G401.6 (cell line): ENCODE measurements around the gene SCRN1.

Experiments used
- FAIRE-seq: peaks from 2 replicates; lab custom pipeline; 2012; peaks lifted over from hg19 to GRCh38; lab: Jason Lieb, UNC

The SCRN1 gene

GRCh38 chr7:30003098-30003497, 13.5 kb upstream of the SCRN1 start:
- FAIRE-seq: no peak

- FAIRE-seq: no peak
These were observed 12.4 kb upstream of the SCRN1 start for GRCh38 chr7:30001998-30002397.

DNA sequence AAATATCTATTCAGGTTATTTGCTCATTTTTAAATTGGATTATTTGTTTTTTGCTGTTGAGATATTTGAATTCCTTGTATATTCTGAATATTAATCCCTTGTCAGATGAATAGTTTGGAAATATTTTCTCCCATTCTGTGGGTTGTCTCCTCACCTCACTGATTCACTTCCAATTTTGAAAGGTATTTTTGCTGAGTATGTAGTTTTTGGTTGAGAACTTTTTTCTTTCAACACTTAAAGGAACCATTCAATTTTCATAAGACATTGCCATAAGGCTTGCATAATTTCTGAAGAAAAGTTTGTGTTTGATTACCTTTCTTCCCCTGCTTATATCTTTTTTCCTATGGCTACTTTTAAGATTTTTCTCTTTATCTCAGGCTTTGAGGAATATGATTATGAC, 8.9 kb upstream of the SCRN1 start:
- peak; percentile 67 for FAIRE-seq

DNA sequence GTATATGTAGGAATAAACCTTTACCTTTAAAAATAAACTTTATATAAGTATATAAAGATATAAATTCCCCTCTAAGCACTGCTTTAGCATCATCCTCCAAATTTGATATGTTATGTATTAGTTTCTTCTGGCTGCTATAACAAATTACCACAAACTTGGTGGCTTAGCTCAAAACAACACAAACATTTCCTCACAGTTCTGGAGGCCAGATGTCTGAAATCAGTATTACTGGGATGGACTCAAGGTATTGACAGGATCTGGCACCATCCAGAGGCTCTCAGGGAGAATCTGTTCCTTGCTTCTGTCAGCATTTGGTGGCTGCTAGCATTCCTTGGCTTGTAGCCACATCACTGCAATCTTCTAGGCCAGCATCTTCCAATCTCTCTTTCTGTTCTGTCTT, 6.7 kb upstream of the SCRN1 start:
- FAIRE-seq: no peak

DNA sequence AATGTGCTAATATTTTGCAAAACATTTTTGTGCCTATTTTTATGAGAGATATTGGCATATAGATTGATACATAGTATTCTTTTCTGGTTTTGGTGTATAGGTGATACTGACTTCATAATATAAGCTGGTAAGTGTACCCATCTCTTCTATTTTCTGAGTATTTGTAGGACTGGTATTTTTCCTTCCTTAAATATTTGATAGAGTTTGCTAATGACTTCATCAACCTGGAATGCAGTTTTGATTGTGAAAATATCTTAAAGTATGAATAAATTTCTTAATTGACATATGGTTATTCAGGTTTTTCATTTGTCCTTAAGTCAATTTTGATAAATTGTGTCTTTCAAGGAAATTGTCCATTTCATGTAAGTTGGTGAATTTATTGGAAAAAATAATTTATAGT, 6.1 kb upstream of the SCRN1 start:
- no peak for FAIRE-seq

- FAIRE-seq: peak; percentile 23
These were observed 3.5 kb upstream of the SCRN1 start for GRCh38 chr7:29993140-29993539.

GRCh38 chr7:29991937-29992336, 2.3 kb upstream of the SCRN1 start:
- FAIRE-seq: no peak

DNA sequence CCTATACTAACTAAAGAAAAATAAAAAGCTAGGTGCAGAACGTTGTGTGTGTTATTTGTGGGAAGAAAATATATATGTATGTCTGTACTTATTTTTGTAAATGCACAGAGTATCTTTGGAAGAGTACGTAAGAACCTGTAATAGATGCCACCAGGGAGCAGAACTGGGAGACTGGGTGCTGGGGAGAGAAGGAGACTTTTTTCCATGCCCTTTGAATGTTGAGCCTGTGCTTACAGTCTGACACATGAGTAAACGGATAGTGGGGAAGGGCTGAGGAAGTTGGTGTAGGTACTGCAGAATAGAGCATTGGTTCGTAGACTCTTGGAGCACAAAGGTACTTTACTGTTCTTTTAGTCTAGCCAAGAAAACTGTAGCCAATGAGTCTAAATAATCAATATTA, 1.3 kb upstream of the SCRN1 start:
- no peak for FAIRE-seq

DNA sequence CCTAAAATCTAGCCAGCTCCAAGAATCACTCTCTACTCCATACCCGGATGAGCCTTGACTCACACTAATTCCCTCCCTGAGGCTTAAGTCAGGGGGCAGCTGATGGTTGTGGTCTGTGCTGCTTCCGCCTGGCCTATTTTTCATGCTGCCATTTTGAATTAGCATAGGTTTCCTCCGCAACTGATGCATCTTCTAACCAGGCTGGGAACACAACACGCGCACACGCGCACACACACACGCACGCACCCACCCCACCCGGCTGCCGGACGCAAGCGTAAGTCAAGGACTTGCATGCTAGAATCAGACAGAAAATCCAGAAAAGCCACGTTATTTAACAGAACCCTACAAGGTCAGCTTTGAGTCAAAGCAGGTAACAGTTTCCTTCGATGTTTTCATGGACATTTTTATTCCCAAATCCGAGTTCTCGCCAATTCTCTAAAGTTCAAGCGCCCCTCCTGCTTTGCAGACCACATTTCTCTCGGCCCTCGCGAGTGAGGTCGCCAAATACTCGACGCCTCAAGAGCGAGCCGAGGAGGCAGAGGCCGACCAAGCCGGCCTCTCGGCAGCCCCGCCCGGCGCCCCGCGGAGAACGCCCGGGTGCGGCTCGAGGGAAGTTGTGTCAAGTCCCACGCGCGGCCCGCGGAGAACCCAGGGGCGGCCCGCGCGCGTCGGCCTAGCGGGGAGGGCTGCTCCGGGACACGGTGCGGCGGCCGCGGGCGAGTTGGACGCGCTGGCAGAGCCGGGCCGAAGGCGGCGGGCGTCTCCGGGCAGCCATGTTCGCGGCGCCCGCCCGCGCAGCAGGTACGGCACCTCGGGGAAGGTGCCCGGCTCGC, 961 bp downstream of the SCRN1 start:
- FAIRE-seq: peak; percentile 47

DNA sequence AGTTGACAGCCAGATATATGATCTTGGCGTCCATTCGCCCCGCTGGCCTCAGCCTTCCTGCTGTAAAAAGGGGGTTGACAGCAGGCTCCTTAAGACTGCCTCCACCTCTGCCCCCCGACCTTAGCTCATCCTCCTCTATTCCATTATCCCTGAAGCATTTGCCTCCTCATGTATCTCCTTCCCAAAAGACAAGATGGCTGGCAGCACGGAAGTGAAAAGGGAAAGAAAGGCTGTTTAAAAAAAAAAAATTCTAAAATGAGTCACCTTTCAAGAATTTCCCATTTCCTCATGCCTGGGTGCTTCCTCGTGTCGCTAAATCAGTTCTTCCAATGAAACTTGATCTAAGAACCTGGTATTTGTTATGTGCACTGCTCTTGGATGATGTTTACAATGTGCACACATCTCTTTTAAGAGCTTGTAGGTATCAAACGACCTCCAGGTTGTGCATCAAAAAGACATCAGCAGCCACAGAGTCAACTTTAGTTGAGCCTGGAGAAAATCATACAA, 1.7 kb downstream of the SCRN1 start:
- FAIRE-seq: peak; percentile 98

DNA sequence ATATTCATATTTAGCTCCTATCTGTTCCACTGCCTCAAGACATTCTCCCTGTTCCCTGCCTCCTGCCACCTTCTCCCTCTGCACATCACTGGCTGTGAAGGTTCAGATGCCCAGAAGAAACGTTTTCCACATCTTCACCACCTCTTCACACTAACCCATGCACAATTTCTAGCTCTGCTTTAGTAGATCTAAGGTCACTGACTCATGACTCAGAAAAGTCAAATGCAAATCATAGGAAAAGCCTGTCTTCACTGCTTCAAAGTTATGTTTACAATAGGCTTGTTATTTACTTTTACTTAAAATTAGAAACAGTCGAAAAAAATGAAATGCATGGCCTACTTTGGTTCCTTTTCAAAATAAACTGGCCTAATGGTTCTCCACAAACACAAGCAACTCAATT, 2.5 kb downstream of the SCRN1 start:
- peak; percentile 73 for FAIRE-seq

- no peak for FAIRE-seq
These were observed 9.4 kb downstream of the SCRN1 start for GRCh38 chr7:29980151-29980550.

DNA sequence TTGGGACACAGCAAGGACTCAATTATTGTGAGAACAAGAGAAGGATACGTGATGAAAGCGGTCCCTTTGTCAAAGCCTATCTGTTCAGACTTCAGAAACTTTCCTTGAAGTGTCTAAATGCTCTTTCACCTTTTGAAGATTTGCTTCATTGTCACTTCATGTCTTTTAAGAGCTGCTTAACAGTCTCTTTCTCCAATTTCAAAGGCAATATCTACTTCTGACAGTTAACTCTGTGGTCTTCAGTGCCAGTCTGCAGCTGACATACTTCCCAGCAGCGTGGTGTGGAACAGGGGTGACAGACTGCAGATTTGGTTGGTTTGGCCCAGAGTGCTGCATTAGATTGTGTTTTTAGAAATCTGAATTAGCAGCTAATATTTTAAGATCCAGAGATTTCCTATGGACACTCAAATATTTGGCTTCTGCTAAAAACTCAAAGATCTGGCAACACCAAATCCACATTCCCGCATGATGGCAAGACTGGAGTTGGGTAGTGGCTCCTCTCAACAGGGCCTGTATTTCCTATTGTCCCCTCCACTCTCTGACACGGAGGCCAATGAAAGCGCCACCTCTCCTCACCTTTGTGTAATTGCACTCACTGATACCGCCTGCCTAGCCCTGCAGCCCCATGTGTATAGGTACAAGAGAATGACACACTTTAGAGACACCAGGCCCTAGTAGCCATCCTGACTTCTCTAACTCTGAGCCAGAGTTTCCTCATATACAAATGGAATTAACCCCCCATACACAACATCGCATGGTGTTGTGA, 11.5 kb downstream of the SCRN1 start:
- FAIRE-seq: peak; percentile 15

DNA sequence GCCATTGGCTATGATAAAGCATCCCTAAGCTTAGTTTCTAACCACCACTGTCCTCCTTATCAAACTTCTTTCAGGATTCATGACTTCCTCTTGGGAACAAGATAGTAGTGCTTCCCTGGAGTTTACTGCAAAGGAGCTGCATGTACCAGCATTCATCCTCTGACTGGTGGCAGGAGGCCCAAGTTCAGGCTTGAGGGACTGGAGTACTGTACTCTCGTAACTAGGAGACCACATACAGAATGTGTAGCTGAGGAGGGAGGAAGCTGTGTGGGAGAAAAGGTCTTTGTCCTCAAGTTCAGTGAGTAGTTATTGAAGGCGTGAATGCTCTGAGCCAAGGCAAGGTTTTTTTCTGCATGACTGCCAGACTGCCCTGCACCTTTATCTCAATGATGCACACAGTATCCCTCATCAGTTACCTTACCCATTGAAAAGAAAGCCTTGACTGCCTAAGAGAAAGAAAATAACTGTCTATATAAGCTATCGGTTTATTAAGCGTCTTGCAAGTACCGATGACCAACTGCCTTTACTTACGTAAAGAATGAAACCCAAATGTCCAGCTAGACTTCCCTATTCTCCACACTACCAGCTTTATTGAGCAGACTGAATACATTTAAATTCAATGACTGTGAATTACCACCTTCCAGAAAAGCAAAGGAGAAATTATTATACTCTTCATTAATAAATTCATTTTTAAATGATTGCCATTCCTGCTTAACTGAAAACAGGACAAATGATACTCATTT, 12.8 kb downstream of the SCRN1 start:
- no peak for FAIRE-seq

- no peak for FAIRE-seq
These were observed 13.3 kb downstream of the SCRN1 start for GRCh38 chr7:29976266-29976665.

- peak; percentile 15 for FAIRE-seq
These were observed 14.0 kb downstream of the SCRN1 start for GRCh38 chr7:29975561-29975960.

GRCh38 chr7:29974286-29974685, 15.3 kb downstream of the SCRN1 start:
- no peak for FAIRE-seq

- FAIRE-seq: no peak
These were observed 17.3 kb downstream of the SCRN1 start for GRCh38 chr7:29972315-29972669.

DNA sequence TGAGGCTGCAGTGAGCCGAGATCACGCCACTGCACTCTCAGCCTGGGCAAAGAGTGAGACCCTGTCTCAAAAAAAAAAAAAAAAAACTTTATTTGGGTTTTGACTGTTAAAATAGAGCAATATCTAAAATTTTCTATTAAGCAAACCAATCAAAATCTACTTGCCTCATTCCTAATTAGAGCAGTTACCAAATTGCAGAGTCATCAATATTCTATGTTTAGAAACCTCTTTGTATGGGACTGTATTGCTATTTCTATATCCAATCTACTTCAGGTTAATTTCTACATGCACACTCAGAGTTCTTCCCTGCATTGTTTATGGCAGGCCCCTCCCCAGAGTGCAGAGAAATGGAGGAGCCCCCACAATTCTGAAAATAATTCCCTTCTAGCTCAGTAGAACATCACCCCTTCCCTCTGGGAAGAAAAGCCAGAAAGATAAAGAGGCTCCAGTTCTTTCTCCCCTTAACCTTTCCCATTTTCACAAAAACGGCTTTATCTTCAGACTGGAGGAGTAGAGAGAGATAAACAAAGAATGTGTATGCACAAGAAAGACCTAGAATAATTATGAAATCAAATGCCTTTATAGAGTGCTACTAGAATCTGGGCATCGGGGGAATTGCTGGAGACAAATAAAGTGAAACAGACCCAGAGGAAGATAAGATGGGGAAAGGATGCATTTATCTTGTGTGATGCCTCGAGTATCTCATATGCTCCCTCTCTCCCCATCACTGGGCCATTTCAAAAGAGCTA, 17.9 kb downstream of the SCRN1 start:
- no peak for FAIRE-seq

- FAIRE-seq: peak; percentile 45
These were observed 19.4 kb downstream of the SCRN1 start for GRCh38 chr7:29970158-29970557.

DNA sequence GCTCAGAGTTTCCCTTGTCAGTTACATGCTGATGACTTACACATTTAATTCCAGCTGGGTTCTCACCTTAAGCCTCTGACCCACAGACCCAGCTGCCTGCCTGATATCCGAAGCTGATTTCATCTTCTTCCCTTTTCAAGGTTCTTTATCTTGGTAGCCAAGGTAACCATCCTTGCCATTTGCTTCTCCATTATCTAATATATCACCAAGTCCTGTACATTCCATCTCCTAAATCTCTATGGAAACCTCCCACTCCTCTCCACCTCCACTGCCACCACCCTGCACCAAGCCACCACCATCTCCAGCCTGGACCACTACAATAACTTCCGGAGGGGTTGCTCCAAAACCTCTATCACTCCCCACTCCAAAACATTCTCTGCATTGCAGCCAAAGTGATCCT, 19.9 kb downstream of the SCRN1 start:
- no peak for FAIRE-seq
